Umbilical cord (tissue), 2 donors: ENCODE measurements around the gene B3GAT1. TPM values are rescaled to one million over a fixed set of nuclear protein-coding genes. Genes with fewer than 3 reads are reported as not detected.

Experiments used
- DNase-seq: peaks from one replicate; pipeline ENCODE4 v3.0.0-alpha.2; 2015; ENCODE audit warnings: low spot score
- total RNA-seq: library from RNA; depleted of rRNA; stranded (reverse); fragments of >200 nt; gene quantifications from one replicate; pipeline ENCODE4 v1.2.3, GENCODE V29; 2014; ENCODE audit warnings: low replicate concordance; ENCODE audit not compliant: insufficient read depth

The B3GAT1 gene
- total RNA-seq, 1 donor from 2014 or later: 2.4 TPM

DNA sequence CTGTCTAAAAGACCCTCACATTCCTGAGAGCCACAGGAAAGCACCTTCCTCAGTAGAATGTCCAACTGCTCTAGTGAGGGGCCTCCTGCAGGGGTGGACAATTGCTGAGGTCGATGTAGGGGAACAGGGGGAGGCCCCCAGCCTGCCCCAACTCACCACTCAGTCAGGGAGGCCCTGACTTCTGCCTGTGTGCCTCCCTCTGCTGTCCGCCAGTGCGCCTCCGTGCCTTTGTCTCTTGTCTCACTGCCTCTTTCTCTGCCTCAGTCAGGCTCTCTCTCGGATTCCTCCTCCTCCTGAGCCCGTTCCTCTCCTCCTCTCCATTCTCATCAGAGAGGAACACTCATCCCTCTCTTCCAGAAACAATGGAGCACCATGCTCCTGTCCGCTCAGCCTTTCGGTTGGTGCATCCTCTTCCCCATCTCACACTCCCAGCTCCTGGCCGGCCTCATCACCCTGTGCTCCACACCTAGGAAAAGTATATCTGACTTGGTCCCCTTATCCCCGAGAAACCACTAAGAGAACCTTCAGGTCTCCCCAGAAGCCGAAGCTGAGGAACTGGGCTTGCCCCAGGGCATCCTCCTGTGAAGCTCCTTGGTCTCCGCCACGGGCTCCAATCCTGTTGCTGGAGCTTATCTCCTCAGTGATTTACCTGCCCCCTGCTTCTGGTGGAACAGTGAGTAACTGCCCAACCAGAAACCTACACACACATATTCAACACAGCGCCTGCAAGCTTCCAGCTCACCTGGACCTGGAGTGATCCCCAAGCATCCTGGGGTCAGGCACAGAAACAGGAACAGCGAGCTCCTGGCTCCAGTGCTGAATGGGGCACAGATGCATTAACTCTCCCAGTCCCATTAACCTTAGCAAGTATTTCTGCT lies 2.3 kb downstream of the B3GAT1 start:
- DNase-seq: no peak

DNA sequence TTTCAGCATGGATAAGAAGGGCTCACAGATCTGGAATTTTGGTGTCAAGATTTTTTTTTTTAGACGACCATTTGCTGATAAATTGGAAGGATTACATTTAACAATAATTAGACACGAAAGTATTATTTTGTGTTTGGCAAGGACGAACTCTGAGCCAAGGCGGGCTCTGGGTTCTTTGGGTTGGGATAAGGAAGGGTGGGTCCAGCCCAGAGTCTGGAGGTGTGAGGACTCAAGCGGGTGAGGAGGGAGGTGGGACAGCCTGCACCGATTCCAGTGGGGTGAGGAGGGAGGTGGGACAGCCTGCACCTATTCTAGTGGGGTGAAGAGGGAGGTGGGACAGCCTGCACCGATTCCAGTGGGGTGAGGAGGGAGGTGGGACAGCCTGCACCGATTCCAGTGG lies 4.1 kb downstream of the B3GAT1 start:
- DNase-seq: no peak

DNA sequence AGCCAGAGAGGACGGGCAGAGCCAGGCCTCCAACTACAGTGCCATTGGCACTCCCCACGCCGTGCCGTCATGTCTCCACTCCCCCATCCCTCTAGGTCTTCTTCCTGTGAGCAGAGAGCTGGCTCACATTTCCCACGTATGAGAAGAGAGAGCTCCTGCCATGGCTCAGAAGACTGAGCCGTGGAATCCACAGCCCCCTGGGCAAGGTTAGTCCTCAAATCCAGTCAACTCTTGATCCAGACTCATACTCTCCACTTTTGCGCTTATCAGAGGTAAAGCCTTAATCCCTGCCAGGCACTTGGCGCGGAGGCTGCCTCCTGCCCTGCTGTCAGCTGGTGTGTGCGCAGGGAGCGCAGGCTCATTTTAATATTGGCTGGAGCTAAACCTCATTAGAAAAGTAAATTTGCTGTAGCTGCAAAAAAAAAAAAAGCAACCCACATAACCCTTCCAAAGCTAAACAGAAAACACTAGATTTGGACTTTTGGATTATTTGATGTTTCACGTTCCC lies 4.7 kb downstream of the B3GAT1 start:
- no peak for DNase-seq

DNA sequence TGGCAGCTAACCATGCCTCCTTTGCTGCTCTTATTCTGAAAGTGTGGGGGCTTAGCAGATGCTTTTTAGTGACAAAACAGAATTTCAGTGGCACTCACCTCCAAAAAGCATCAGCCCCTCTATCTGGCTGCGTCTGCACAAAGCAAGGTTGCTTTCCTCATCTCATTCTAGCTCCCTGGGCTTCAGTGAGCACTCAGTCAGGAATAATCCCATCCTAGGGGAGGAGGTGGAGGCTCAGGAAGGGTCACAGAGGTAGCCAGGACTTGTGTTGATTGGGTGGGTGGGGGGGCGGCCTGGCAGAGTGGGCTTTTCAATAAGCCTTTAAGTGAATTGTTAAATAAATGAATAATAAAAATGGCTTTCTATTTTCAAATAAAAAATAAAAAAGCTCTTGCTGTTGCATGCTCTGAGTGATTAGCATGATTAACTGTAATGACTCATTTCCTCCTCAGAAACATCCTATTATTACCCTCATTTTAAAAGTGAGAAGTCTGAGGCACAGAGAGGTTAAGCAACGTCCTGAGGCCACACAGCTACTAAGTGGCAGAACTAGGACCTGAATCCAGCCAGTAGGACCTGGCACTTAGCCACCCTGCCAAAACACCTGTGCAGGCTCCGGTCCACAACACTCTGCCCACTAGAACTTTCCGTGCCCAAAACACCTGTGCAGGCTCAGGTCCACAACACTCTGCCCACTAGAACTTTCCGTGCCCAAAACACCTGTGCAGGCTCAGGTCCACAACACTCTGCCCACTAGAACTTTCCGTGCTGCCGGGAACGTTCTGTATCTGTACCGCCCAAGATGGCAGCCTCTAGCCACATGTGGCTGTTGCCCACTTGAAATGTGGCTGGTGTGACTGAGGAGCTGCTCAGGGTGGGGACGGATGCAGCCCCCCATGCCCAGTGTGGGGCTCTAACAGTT lies 5.5 kb downstream of the B3GAT1 start:
- no peak for DNase-seq

- no peak for DNase-seq
These were observed 6.2 kb downstream of the B3GAT1 start for GRCh38 chr11:134405841-134406240.

DNA sequence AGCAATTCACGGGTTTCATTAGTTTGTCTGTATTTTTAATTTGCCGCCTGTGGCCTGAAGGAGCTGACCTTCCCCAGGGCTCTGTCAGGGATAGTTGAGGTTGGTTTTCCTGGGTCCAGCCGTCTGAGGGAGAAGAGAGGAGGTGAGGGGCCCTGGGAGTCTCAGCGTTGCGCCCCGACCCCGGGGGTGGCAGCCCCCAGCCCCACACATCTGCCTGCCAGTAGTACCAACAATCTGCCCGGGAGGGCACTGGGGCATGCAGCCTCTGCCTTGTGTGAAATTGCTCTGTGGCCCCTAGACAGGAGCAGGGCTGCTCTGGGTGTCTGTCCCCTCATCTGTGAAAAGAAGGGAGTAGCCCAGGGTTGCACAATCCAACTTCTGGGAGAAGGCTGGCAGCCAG lies 6.6 kb downstream of the B3GAT1 start:
- no peak for DNase-seq

GRCh38 chr11:134404575-134405341 lies 7.3 kb downstream of the B3GAT1 start:
- DNase-seq: no peak

DNA sequence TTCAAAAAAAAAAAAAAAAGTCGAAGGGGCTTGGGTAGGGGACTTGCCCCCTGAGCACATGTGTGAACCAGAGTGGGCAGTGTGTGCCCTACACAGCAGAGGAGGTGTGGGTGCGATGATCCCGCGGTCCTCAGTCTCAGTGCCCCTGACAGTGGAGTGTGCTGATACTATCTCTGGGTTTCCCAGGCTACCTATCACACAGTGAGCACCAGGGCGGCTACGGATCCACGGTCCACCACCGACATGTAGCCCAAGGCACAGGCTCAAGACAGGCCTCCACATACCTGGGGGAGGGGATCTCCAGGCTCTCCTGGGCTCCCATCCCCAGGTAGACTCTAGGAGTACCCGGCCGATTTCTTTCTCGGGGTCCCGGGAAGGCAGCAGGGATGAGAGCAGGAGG lies 9.1 kb downstream of the B3GAT1 start:
- no peak for DNase-seq

- no peak for DNase-seq
These were observed 9.9 kb downstream of the B3GAT1 start for GRCh38 chr11:134401825-134402809.

DNA sequence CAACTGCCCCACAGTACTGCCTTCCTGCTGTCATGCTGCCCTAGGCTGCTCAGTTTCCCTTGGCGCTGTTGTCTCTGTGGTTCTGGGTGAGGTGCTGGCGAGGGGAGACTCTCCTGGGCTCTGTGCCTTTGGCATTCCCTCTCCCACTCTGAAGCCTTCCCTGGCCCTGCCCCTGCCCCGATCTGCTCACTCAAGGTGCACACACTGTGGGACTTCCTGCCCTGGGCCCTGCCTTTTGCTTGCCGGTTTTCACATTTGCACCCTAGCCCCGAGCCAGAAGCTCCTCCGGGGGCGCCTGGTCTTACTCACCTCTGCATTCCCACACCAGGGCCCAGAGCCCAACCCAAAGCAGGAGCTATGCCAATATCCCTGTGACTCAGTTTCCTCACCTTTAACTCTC lies 12.0 kb downstream of the B3GAT1 start:
- DNase-seq: no peak

GRCh38 chr11:134399293-134399654 lies 12.8 kb downstream of the B3GAT1 start:
- no peak for DNase-seq

- DNase-seq: no peak
These were observed 13.3 kb downstream of the B3GAT1 start for GRCh38 chr11:134398644-134399292.

DNA sequence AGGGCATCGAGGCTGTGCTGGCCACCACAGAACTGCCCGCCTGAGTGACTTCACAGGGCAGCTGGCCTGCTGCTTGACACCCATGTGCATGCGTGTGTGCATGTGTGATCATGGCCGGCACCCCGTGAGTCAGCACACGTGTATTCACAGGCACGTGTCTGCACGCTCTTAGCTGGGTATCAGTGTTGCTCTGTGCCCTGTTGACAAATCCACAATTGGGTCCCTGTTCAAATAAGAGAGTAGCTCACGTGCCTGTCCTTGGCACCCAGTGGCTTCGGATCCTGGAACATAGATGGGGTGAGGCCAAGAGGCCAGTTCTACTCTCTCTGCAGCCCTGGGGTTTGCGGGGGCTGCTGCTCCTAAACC lies 14.0 kb downstream of the B3GAT1 start:
- no peak for DNase-seq

- no peak for DNase-seq
These were observed 14.6 kb downstream of the B3GAT1 start for GRCh38 chr11:134397304-134398078.

DNA sequence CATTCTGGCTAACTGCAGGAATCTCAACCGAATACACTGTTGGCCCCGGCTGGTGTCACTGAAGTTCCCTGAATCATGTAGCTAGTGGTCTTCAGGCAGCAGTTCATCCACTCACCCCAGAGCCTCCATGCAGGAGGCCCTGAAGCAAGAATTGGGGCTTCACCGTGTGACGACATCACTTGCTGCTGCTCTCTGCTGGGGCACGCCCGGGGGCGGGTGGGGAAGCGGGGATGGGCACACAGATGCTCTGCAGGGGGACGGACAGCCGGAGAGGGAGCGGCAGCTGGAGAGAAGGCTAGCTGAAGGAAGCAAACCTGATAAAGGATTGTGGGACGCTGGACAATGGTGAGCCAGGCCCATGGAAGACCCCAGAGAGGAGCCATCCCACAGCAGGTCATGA lies 17.0 kb downstream of the B3GAT1 start:
- DNase-seq: no peak

DNA sequence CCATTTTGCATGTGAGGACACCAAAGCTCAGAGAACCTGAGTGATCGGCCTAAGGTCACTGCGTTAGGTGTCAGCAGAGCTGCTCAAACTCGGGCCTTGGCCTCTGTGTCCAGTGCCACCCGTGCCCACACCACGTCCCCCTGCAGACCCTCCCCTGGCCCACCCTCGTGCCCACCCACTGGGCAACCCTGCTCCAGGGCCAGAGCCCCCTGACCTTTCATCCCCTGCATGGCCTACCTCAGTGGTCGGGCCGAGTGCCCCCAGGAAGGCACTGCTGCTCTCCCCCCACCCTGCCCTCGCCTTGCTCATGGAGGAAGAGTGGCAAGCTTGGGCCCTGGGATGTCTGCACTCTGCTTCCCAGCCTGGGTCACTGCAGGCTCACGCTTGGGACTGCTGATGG lies 17.7 kb downstream of the B3GAT1 start:
- no peak for DNase-seq

DNA sequence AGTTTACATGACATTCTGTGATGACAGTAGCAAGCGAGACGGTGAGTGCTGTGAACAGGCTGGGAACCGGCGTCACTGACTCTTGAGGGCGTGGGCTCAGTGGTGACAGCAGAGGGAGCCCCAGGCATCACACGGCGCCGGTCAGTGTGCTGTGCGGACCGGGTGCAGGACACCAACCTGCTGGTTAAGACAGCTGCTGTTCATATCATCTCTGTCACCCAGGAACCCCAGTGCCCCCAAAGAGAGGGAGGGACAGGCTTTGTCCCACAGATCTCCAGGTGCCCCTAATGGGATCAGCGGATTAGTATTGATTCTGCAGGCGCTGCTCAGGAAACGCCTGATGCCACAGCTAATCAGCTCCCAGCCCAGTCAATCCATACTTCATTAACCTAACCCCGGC lies 18.4 kb downstream of the B3GAT1 start:
- no peak for DNase-seq

DNA sequence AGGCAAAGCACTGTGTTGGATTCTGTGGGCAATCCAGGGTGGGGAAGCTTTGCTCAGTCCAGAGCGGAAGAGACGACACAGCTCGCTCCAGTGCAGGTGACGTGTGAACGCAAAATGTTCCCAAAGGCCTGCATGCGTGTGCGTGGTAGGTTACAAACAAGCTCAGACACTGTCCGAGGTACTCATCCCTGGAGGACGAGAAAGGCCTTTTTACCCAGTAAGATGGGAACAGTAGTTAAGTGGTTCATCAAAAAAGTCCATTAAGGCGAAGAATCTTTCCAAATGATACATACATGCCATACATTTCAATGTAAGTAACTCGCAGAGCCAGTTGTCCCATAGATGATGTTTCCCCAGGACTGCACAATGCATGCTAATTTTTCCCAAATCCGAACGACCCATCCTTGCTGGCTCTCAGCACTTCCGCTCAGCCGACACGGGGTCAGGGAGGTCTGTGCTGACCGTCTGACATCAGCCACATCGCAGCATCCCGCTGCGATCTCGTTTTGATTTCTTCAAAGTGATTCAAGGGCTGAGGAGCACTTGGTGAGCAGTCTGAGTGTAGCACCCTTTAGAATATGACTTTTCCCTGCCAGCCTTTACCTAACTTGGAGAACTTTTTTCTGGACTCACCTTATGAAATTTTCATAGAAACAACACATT lies 19.0 kb downstream of the B3GAT1 start:
- no peak for DNase-seq

GRCh38 chr11:134391656-134392055 lies 20.4 kb downstream of the B3GAT1 start:
- DNase-seq: no peak
